GM13976 (cell line): ENCODE measurements around the gene B3GAT3.

ENCODE experiments used
- DNase-seq: peaks from one replicate; pipeline ENCODE4 v3.0.0; 2012; ENCODE audit warnings: low spot score
- CTCF ChIP-seq: IDR thresholded peaks from 2 replicates; pipeline ENCODE4 v1.5.1; 2012; ENCODE audit warnings: borderline replicate concordance, mild to moderate bottlenecking; ENCODE audit not compliant: insufficient read depth; ENCODE audit errors: extremely low read depth, missing control alignments, control extremely low read depth
- in situ Hi-C: fragments of 300-500 bp; cut with MboI; formaldehyde crosslinking; loops from one replicate; pipeline ENCODE4 v1.12.0; 2022; ENCODE audit warnings: low sequenced_read_pairs, mixed read lengths, inconsistent platforms; ENCODE audit not compliant: unreplicated experiment

Gene B3GAT3

GRCh38 chr11:62569611-62570010 lies 52.2 kb downstream of the B3GAT3 start:
- in situ Hi-C loops: no loop called here
- TF ChIP-seq CTCF: no peak
- DNase-seq: no peak

GRCh38 chr11:62567018-62567633 lies 54.7 kb downstream of the B3GAT3 start:
- in situ Hi-C loops: no loop called here
- DNase-seq: no peak
- no peak for TF ChIP-seq CTCF

- in situ Hi-C loops: no loop called here
- TF ChIP-seq CTCF: no peak
Measured at GRCh38 chr11:62566247-62566646, 55.5 kb downstream of the B3GAT3 start.

More at GRCh38 chr11:62566247-62566646, 55.5 kb downstream of the B3GAT3 start:
- no peak for DNase-seq
